Activated CD4-positive, CD25-positive, alpha-beta regulatory T cell treated with anti-CD3 and anti-CD28 coated beads, Interleukin-2, amount 50 U/mL, for 72 hours (primary cell): ENCODE data around the gene LONRF2.

Source experiments
- DNase-seq: peaks from one replicate; pipeline ENCODE4 v3.0.0; 2021

The LONRF2 gene

GRCh38 chr2:100274076-100274475 lies 48.2 kb downstream of the LONRF2 start:
- no peak for DNase-seq

- DNase-seq, result no peak
Measured at GRCh38 chr2:100273387-100273786, 48.9 kb downstream of the LONRF2 start.

- no peak for DNase-seq
Measured at GRCh38 chr2:100272841-100273329, 49.4 kb downstream of the LONRF2 start.

GRCh38 chr2:100271210-100271609 lies 51.1 kb downstream of the LONRF2 start:
- DNase-seq, result no peak

GRCh38 chr2:100270381-100271146 lies 51.7 kb downstream of the LONRF2 start:
- DNase-seq, result no peak

GRCh38 chr2:100269889-100270288 lies 52.4 kb downstream of the LONRF2 start:
- DNase-seq, result no peak

- no peak for DNase-seq
Measured at GRCh38 chr2:100268986-100269385, 53.3 kb downstream of the LONRF2 start.

GRCh38 chr2:100267751-100268150 lies 54.5 kb downstream of the LONRF2 start:
- DNase-seq, result no peak

GRCh38 chr2:100266126-100266525 lies 56.2 kb downstream of the LONRF2 start:
- no peak for DNase-seq

GRCh38 chr2:100265226-100265625 lies 57.1 kb downstream of the LONRF2 start:
- no peak for DNase-seq

GRCh38 chr2:100264651-100265050 lies 57.6 kb downstream of the LONRF2 start:
- no peak for DNase-seq

- DNase-seq, result no peak
Measured at GRCh38 chr2:100264121-100264520, 58.2 kb downstream of the LONRF2 start.

- peak; percentile 63 for DNase-seq
Measured at GRCh38 chr2:100262555-100263320, 59.6 kb downstream of the LONRF2 start.

- no peak for DNase-seq
Measured at GRCh38 chr2:100262046-100262445, 60.3 kb downstream of the LONRF2 start.

GRCh38 chr2:100260712-100261620 lies 61.3 kb downstream of the LONRF2 start:
- no peak for DNase-seq

GRCh38 chr2:100259106-100259505 lies 63.2 kb downstream of the LONRF2 start:
- no peak for DNase-seq

- DNase-seq, result no peak
Measured at GRCh38 chr2:100257939-100258338, 64.4 kb downstream of the LONRF2 start.

GRCh38 chr2:100256849-100257248 lies 65.5 kb downstream of the LONRF2 start:
- DNase-seq, result no peak

- no peak for DNase-seq
Measured at GRCh38 chr2:100256416-100256815, 65.9 kb downstream of the LONRF2 start.

- no peak for DNase-seq
Measured at GRCh38 chr2:100254646-100255210, 67.6 kb downstream of the LONRF2 start.

- DNase-seq, result no peak
Measured at GRCh38 chr2:100253786-100254185, 68.5 kb downstream of the LONRF2 start.

- no peak for DNase-seq
Measured at GRCh38 chr2:100252811-100253698, 69.2 kb downstream of the LONRF2 start.
